H9 (cell line): ENCODE measurements around the gene SKP2. TPM values are rescaled to one million over a fixed set of nuclear protein-coding genes. Genes with fewer than 3 reads are reported as not detected.

Experiments
- DNase-seq: peaks from one replicate; pipeline ENCODE4 v3.0.0-alpha.2; 2017
- H2AFZ ChIP-seq: one replicate; pipeline ENCODE4 v1.6.1; 2013; ENCODE audit warnings: mild to moderate bottlenecking, low read length, control low read depth, moderate library complexity
- H2AK5ac ChIP-seq: 2 replicates; pipeline ENCODE4 v1.6.1; 2013; ENCODE audit warnings: low read length, control low read depth, mixed read lengths; ENCODE audit not compliant: insufficient read length
- H2BK120ac ChIP-seq: one replicate; pipeline ENCODE4 v1.6.1; 2013; ENCODE audit warnings: low read depth, mild to moderate bottlenecking, low read length, control low read depth, inconsistent platforms; ENCODE audit not compliant: poor library complexity, severe bottlenecking
- H2BK12ac ChIP-seq: 2 replicates; pipeline ENCODE4 v1.6.1; 2013; ENCODE audit warnings: low read length, control low read depth, mixed read lengths, low read depth; ENCODE audit not compliant: insufficient read length
- H2BK15ac ChIP-seq: 2 replicates; pipeline ENCODE4 v1.6.1; 2013; ENCODE audit warnings: low read depth, low read length, control low read depth
- H2BK20ac ChIP-seq: one replicate; pipeline ENCODE4 v1.6.1; 2013; ENCODE audit warnings: low read depth, mild to moderate bottlenecking, low read length, control low read depth, inconsistent platforms; ENCODE audit not compliant: poor library complexity, severe bottlenecking
- H2BK5ac ChIP-seq: 2 replicates; pipeline ENCODE4 v1.6.1; 2013; ENCODE audit warnings: low read length, control low read depth, mixed read lengths; ENCODE audit not compliant: insufficient read length
- H3K14ac ChIP-seq: 2 replicates; pipeline ENCODE4 v1.6.1; 2013; ENCODE audit warnings: low read length, control low read depth; ENCODE audit not compliant: insufficient read depth
- H3K18ac ChIP-seq: 2 replicates; pipeline ENCODE4 v1.6.1; 2013; ENCODE audit warnings: low read depth, mild to moderate bottlenecking, mixed read lengths, low read length, control low read depth; ENCODE audit not compliant: insufficient read length
- H3K23ac ChIP-seq: 2 replicates; pipeline ENCODE4 v1.6.1; 2013; ENCODE audit warnings: low read length, control low read depth, mixed read lengths, low read depth; ENCODE audit not compliant: insufficient read length
- H3K23me2 ChIP-seq: 2 replicates; pipeline ENCODE4 v1.6.1; 2013; ENCODE audit warnings: low read depth, mild to moderate bottlenecking, mixed read lengths, low read length, control low read depth; ENCODE audit not compliant: insufficient read length, poor library complexity, severe bottlenecking
- H3K27ac ChIP-seq: 2 replicates; pipeline ENCODE4 v1.5.1; 2013; ENCODE audit warnings: low read length, control low read depth, mixed read lengths, low read depth; ENCODE audit not compliant: insufficient read length
- H3K27me3 ChIP-seq: 2 replicates; pipeline ENCODE4 v1.6.1; 2013; ENCODE audit warnings: low read length, control low read depth, inconsistent platforms; ENCODE audit not compliant: insufficient read depth
- H3K4ac ChIP-seq: 2 replicates; pipeline ENCODE4 v1.6.1; 2013; ENCODE audit warnings: low read depth, mild to moderate bottlenecking, control low read depth, inconsistent platforms, low read length, moderate library complexity
- H3K4me1 ChIP-seq: 2 replicates; pipeline ENCODE4 v1.6.1; 2013; ENCODE audit warnings: low read length, control low read depth, inconsistent platforms; ENCODE audit not compliant: insufficient read depth
- H3K4me2 ChIP-seq: 2 replicates; pipeline ENCODE4 v1.6.1; 2013; ENCODE audit warnings: low read length, control low read depth, mixed read lengths; ENCODE audit not compliant: insufficient read length, insufficient read depth
- H3K56ac ChIP-seq: 2 replicates; pipeline ENCODE4 v1.6.1; 2013; ENCODE audit warnings: low read depth, mild to moderate bottlenecking, mixed read lengths, low read length, control low read depth; ENCODE audit not compliant: insufficient read length
- H3K79me1 ChIP-seq: 2 replicates; pipeline ENCODE4 v1.6.1; 2013; ENCODE audit warnings: low read depth, mild to moderate bottlenecking, moderate library complexity, low read length, control low read depth, inconsistent platforms; ENCODE audit not compliant: insufficient read depth, poor library complexity, severe bottlenecking
- H3K79me2 ChIP-seq: 2 replicates; pipeline ENCODE4 v1.6.1; 2013; ENCODE audit warnings: low read length, control low read depth, inconsistent platforms; ENCODE audit not compliant: insufficient read depth
- H3K9ac ChIP-seq: 2 replicates; pipeline ENCODE4 v1.6.1; 2013; ENCODE audit warnings: low read length, control low read depth, mixed read lengths; ENCODE audit not compliant: insufficient read length; ENCODE audit errors: extremely low read depth
- H3K9me3 ChIP-seq: one replicate; pipeline ENCODE4 v1.6.1; 2013; ENCODE audit warnings: low read depth, low read length, inconsistent platforms; ENCODE audit not compliant: control insufficient read depth
- H3T11ph ChIP-seq: one replicate; pipeline ENCODE4 v1.6.1; 2013; ENCODE audit warnings: mild to moderate bottlenecking, low read length, control low read depth, inconsistent platforms
- H4K20me1 ChIP-seq: one replicate; pipeline ENCODE4 v1.6.1; 2013; ENCODE audit not compliant: control insufficient read depth, insufficient read length, insufficient read depth
- H4K5ac ChIP-seq: 2 replicates; pipeline ENCODE4 v1.6.1; 2013; ENCODE audit warnings: low read depth, mild to moderate bottlenecking, mixed read lengths, low read length, control low read depth; ENCODE audit not compliant: insufficient read length
- H4K8ac ChIP-seq: replicated peaks from 2 replicates; pipeline ENCODE4 v1.6.1; 2013; ENCODE audit warnings: low read length, control low read depth, mixed read lengths, low read depth; ENCODE audit not compliant: insufficient read length
- H4K91ac ChIP-seq: 2 replicates; pipeline ENCODE4 v1.6.1; 2013; ENCODE audit warnings: low read depth, mild to moderate bottlenecking, moderate library complexity, mixed read lengths, low read length, control low read depth; ENCODE audit not compliant: insufficient read length
- H3K27ac Mint-ChIP-seq, 3 experiments: 2 replicates in 2 of 3; 3 replicates in 1 of 3; pipeline ENCODE4 v1.8.0; 2020 to 2021; ENCODE audit warnings: mixed read lengths in 3 of 3, mild to moderate bottlenecking in 1 of 3, moderate library complexity in 1 of 3
- H3K27me3 Mint-ChIP-seq: 2 replicates; pipeline ENCODE4 v1.8.0; 2021; ENCODE audit warnings: low read depth, mild to moderate bottlenecking, moderate library complexity, mixed read lengths
- H3K36me3 Mint-ChIP-seq, 3 experiments: 2 replicates in 2 of 3; 3 replicates in 1 of 3; pipeline ENCODE4 v1.8.0; 2020 to 2021; ENCODE audit warnings: low read depth in 3 of 3, mixed read lengths in 3 of 3; ENCODE audit not compliant: insufficient read depth in 1 of 3
- H3K4me1 Mint-ChIP-seq, 2 experiments: 2 replicates each; pipeline ENCODE4 v1.8.0; 2020; ENCODE audit warnings: mixed read lengths in 2 of 2
- H3K4me3 Mint-ChIP-seq, 2 experiments: 2 replicates in 1 of 2; 3 replicates in 1 of 2; pipeline ENCODE4 v1.8.0; 2020 to 2021; ENCODE audit warnings: mild to moderate bottlenecking in 2 of 2, mixed read lengths in 2 of 2, moderate library complexity in 1 of 2
- H3K9me3 Mint-ChIP-seq, 2 experiments: 2 replicates in 1 of 2; 3 replicates in 1 of 2; pipeline ENCODE4 v1.8.0; 2020; ENCODE audit warnings: mild to moderate bottlenecking in 2 of 2, mixed read lengths in 2 of 2, moderate library complexity in 1 of 2
- WGBS: extraction: QIAGEN DNeasy Blood & Tissue Kit; methylation state at CpG from one replicate; pipeline ENCODE4 v1.1.7; 2013; ENCODE audit warnings: missing lambda C conversion rate, low lambda C conversion rate, mixed read lengths; ENCODE audit not compliant: insufficient read length; ENCODE audit errors: extremely low coverage; 5-methylcytosine and 5-hydroxymethylcytosine counted together
- total RNA-seq: library from RNA; stranded (reverse); gene quantifications from 2 replicates; pipeline ENCODE4 v1.2.1, GENCODE V29; 2021
- TF ChIP-seq, protein P1 (sequence below): fragments of 200-600 bp; sonication (generic); conservative IDR thresholded peaks from 3 replicates; pipeline ENCODE4 v1.8.0; 2021; ENCODE audit warnings: antibody characterized with exemption, mild to moderate bottlenecking

The SKP2 gene
- total RNA-seq, 1 experiment from 2014 or later: 103 TPM

DNA sequence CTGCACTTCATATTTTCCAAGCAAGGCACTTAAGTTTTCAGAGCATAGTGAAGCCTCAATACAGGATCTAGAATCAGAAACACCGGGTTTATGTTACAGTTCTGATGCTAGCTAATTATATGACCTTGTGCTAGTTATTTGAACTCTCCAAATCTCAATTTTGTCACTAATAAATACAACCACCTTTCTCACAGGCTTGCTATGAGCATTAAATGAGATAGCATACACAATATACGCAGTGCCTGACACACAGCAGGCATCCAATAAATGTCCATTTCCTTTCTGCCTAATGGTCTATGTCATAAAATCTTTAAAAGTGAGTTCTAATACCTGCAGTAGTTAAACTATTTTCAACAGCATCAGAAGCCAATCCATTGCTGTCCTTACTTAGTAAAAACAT lies 56.9 kb downstream of the SKP2 start:
- no peaks in the 10 kb centered on the region for H3K79me2 ChIP-seq
- no peak overlapping the region for H3K14ac ChIP-seq
- no peak overlapping the region for H4K5ac ChIP-seq
- no peak overlapping the region for H2BK120ac ChIP-seq
- H3K4me1 ChIP-seq: no peaks in the 10 kb centered on the region
- no peak overlapping the region for H3K9ac ChIP-seq
- no peaks in the 10 kb centered on the region for H3K27me3 Mint-ChIP-seq
- H3K27ac Mint-ChIP-seq: no peak overlapping the region
- no peaks in the 10 kb centered on the region for H3K9me3 Mint-ChIP-seq
- TF ChIP-seq, protein P1, sequence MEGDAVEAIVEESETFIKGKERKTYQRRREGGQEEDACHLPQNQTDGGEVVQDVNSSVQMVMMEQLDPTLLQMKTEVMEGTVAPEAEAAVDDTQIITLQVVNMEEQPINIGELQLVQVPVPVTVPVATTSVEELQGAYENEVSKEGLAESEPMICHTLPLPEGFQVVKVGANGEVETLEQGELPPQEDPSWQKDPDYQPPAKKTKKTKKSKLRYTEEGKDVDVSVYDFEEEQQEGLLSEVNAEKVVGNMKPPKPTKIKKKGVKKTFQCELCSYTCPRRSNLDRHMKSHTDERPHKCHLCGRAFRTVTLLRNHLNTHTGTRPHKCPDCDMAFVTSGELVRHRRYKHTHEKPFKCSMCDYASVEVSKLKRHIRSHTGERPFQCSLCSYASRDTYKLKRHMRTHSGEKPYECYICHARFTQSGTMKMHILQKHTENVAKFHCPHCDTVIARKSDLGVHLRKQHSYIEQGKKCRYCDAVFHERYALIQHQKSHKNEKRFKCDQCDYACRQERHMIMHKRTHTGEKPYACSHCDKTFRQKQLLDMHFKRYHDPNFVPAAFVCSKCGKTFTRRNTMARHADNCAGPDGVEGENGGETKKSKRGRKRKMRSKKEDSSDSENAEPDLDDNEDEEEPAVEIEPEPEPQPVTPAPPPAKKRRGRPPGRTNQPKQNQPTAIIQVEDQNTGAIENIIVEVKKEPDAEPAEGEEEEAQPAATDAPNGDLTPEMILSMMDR: no peak
- no peak overlapping the region for H3K4me2 ChIP-seq
- H4K20me1 ChIP-seq: no peaks in the 10 kb centered on the region
- no peak overlapping the region for H2BK5ac ChIP-seq
- no peaks in the 10 kb centered on the region for H3K79me1 ChIP-seq
- no peak overlapping the region for H3K4me3 Mint-ChIP-seq
- no peaks in the 10 kb centered on the region for H3K23me2 ChIP-seq
- no peaks in the 10 kb centered on the region for H3K9me3 ChIP-seq
- H3K23ac ChIP-seq: no peak overlapping the region
- H3K27ac ChIP-seq: no peak overlapping the region
- no peak overlapping the region for H2AK5ac ChIP-seq
- no peak overlapping the region for H2AFZ ChIP-seq
- H3K18ac ChIP-seq: no peak overlapping the region
- H3K56ac ChIP-seq: no peak overlapping the region
- H3K36me3 Mint-ChIP-seq: peaks cover 0 to 9% (median 7%) of the 10 kb centered on the region in 3 experiments; a peak in 5 of 7 replicates
- H3K4me1 Mint-ChIP-seq: no peaks in the 10 kb centered on the region
- H3K4ac ChIP-seq: no peak overlapping the region
- H4K8ac ChIP-seq: no peak overlapping the region
- no peak overlapping the region for H2BK12ac ChIP-seq
- no peak overlapping the region for H3T11ph ChIP-seq
- no CpG with 5 or more reads among the region's 2 CpGs for WGBS
- H3K27me3 ChIP-seq: no peaks in the 10 kb centered on the region
- no peak overlapping the region for H2BK15ac ChIP-seq
- no peak overlapping the region for H4K91ac ChIP-seq
- no peak overlapping the region for H2BK20ac ChIP-seq
- no peak for DNase-seq
